CD4-positive, alpha-beta T cell treated with Interferon gamma for 1 hour (primary cell): ENCODE results near the gene LCA5L.
"Not testable (repeated sequence)": the region's sequence is repeated elsewhere in the genome, so short reads cannot be mapped to it uniquely, and the experiment has no call there.

Experiments used
- DNase-seq: peaks from one replicate; pipeline ENCODE4 v3.0.0-alpha.2; 2020

Gene LCA5L

GRCh38 chr21:39451332-39452206, 6.0 kb upstream of the LCA5L start, which contains the start of gene SH3BGR:
Gene SH3BGR, plus strand, starts transcription at chr21:39451970. Its CDS starts 127 bp downstream, at chr21:39452097.
- DNase-seq, result no peak

GRCh38 chr21:39447264-39447663, 1.7 kb upstream of the LCA5L start:
- no peak for DNase-seq

- DNase-seq, result no peak
These were observed 977 bp downstream of the LCA5L start for GRCh38 chr21:39444421-39445180.

GRCh38 chr21:39441502-39442475, 3.8 kb downstream of the LCA5L start:
- peak; percentile 29 for DNase-seq

- DNase-seq, result no peak
These were observed 6.3 kb downstream of the LCA5L start for GRCh38 chr21:39439232-39439631.

- DNase-seq, result no peak
These were observed 10.6 kb downstream of the LCA5L start for GRCh38 chr21:39434950-39435349.

GRCh38 chr21:39430954-39431353, 14.6 kb downstream of the LCA5L start:
- no peak for DNase-seq

- no peak for DNase-seq
These were observed 15.1 kb downstream of the LCA5L start for GRCh38 chr21:39430457-39430856.

GRCh38 chr21:39430016-39430415, 15.6 kb downstream of the LCA5L start:
- DNase-seq, result no peak

- DNase-seq, result no peak
These were observed 16.1 kb downstream of the LCA5L start for GRCh38 chr21:39429445-39429844.

GRCh38 chr21:39422527-39423241, 22.9 kb downstream of the LCA5L start:
- DNase-seq, result no peak

GRCh38 chr21:39419204-39419603, 26.4 kb downstream of the LCA5L start:
- DNase-seq, result not testable (repeated sequence)

GRCh38 chr21:39406065-39406464, 39.5 kb downstream of the LCA5L start:
- DNase-seq, result no peak

- no peak for DNase-seq
These were observed 45.4 kb downstream of the LCA5L start for GRCh38 chr21:39400173-39400572.

- no peak for DNase-seq
These were observed 47.8 kb downstream of the LCA5L start for GRCh38 chr21:39397646-39398385.

GRCh38 chr21:39392981-39393380, 52.6 kb downstream of the LCA5L start:
- DNase-seq, result no peak

- DNase-seq, result no peak
These were observed 55.3 kb downstream of the LCA5L start for GRCh38 chr21:39390212-39390765.

- DNase-seq, result no peak
These were observed 56.8 kb downstream of the LCA5L start for GRCh38 chr21:39388811-39389155.

- DNase-seq, result peak; percentile 81
These were observed 57.4 kb downstream of the LCA5L start for GRCh38 chr21:39388038-39388810.

- peak; percentile 90 for DNase-seq
These were observed 58.0 kb downstream of the LCA5L start for GRCh38 chr21:39387461-39388037.
